ENCODE results near the gene ABHD1.

ABHD1 gene

DNA sequence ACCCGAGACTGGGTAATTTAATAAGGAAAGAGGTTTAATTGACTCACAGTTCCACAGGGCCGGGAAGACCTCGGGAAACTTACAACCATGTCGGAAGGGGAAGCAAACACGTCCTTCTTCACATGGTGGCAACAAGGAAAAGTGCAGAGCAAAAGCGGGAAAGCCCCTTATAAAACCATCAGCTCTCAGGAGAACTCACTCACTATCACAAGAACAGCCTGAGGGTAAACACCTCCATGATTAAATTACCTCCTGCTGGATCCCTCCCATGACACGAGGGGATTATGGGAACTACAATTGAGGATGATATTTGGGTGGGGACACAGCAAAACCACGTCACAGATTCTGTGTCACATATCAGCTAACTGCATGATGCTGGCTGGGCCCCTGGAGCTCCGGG is 36.6 kb downstream of the ABHD1 start (continued):
- TF ChIP-seq, protein P1, sequence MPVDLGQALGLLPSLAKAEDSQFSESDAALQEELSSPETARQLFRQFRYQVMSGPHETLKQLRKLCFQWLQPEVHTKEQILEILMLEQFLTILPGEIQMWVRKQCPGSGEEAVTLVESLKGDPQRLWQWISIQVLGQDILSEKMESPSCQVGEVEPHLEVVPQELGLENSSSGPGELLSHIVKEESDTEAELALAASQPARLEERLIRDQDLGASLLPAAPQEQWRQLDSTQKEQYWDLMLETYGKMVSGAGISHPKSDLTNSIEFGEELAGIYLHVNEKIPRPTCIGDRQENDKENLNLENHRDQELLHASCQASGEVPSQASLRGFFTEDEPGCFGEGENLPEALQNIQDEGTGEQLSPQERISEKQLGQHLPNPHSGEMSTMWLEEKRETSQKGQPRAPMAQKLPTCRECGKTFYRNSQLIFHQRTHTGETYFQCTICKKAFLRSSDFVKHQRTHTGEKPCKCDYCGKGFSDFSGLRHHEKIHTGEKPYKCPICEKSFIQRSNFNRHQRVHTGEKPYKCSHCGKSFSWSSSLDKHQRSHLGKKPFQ (tag by site-specific recombination; IDR thresholded peaks at IDR 0.05), result no peak
- TF ChIP-seq ZBTB20 (tag by site-specific recombination; IDR thresholded peaks at IDR 0.05) (no peak), ZNF302 (tag by site-specific recombination; IDR thresholded peaks at IDR 0.05; ENCODE audit: low read depth) (no peak), ZBTB48 (tag by site-specific recombination; IDR thresholded peaks at IDR 0.05) (no peak), ZBTB26 (tag by site-specific recombination; optimal IDR thresholded peaks at IDR 0.05) (no peak), ZFP41 (tag by site-specific recombination; IDR thresholded peaks at IDR 0.05; ENCODE audit: borderline replicate concordance) (no peak), ZNF501 (tag by site-specific recombination; IDR thresholded peaks at IDR 0.05) (no peak), ZNF423 (tag by site-specific recombination; IDR thresholded peaks at IDR 0.05) (no peak), ZNF561 (tag by site-specific recombination; IDR thresholded peaks at IDR 0.05; ENCODE audit: borderline replicate concordance) (no peak), ZNF596 (tag by site-specific recombination; IDR thresholded peaks at IDR 0.05) (no peak)

DNA sequence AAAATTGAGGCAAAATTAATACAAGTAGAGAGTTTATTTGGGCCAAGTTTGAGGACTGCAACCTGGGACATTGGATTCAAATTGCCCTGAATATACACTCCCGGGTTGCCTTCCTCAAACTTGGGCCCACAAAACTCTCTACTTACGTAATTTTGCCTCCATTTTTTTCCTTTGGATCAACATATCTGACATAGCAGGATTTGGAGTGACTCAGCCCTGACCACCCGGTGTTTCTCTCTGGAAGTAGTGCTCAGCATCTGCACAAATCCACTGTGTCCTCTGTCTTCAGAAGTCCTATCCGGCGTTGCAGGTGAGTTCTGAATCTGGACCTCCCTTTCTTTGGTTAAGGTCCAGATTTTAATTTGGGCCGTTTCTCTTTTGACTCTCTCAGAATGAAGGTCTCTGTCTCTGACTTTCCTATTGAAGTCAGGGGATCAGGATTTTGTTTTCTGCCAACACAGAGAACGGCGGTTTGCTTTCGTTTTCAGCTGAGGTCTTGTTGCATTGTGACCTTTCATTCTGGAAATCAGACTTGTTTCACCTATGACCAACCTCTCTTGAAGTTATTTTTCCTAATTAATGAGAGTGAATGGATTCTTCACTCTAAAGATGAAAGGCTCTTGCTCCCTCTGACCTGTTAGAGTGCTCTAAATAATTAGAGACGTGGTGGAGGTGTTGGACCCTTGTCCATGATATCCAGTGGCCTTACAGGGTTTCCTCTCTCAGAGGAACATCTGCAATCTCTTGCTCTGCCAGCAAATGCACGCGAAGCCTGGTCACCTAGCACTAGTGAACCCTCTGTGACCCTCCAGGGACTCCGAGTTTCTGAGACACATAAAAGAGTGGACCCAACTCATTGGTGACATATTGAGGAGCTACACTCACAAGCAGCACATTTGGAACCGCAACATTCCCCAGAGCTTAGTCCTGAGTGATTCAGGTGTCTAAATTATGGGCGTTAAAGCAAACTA is 38.8 kb downstream of the ABHD1 start:
- Histone ChIP-seq H3K36me3 (ENCODE audit: control insufficient read depth in 2 of 2, insufficient read depth in 1 of 2, low read length in 2 of 2) (no peaks in the 10 kb centered on the region), H3K4me3 (ENCODE audit: low read depth, low read length) (no peak overlapping the region), H3K27ac (ENCODE audit: extremely low read depth, low read depth, low read length) (no peak overlapping the region), H3K9me3 (ENCODE audit: control insufficient read depth, insufficient read depth, low read depth, low read length) (no peaks in the 10 kb centered on the region), H3K4me1 (ENCODE audit: control insufficient read depth, insufficient read depth, low read length) (no peaks in the 10 kb centered on the region)
- POLR2A ChIA-PET, result no interaction called here
- TF ChIP-seq GLIS2 (tag by site-specific recombination; IDR thresholded peaks at IDR 0.05), result no peak
- no peak for TF ChIP-seq ZNF621 (tag by site-specific recombination; IDR thresholded peaks at IDR 0.05)
- TF ChIP-seq, protein P2, sequence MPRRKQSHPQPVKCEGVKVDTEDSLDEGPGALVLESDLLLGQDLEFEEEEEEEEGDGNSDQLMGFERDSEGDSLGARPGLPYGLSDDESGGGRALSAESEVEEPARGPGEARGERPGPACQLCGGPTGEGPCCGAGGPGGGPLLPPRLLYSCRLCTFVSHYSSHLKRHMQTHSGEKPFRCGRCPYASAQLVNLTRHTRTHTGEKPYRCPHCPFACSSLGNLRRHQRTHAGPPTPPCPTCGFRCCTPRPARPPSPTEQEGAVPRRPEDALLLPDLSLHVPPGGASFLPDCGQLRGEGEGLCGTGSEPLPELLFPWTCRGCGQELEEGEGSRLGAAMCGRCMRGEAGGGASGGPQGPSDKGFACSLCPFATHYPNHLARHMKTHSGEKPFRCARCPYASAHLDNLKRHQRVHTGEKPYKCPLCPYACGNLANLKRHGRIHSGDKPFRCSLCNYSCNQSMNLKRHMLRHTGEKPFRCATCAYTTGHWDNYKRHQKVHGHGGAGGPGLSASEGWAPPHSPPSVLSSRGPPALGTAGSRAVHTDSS (tag by site-specific recombination; IDR thresholded peaks at IDR 0.05), result no peak
- TF ChIP-seq ZSCAN5A (tag by site-specific recombination; IDR thresholded peaks at IDR 0.05), result no peak
- TF ChIP-seq, protein P3, sequence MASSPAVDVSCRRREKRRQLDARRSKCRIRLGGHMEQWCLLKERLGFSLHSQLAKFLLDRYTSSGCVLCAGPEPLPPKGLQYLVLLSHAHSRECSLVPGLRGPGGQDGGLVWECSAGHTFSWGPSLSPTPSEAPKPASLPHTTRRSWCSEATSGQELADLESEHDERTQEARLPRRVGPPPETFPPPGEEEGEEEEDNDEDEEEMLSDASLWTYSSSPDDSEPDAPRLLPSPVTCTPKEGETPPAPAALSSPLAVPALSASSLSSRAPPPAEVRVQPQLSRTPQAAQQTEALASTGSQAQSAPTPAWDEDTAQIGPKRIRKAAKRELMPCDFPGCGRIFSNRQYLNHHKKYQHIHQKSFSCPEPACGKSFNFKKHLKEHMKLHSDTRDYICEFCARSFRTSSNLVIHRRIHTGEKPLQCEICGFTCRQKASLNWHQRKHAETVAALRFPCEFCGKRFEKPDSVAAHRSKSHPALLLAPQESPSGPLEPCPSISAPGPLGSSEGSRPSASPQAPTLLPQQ (tag by site-specific recombination; IDR thresholded peaks at IDR 0.05), result no peak
- no peak for TF ChIP-seq ZNF184 (tag by site-specific recombination; IDR thresholded peaks at IDR 0.05)
- TF ChIP-seq SP3 (tag by site-specific recombination; IDR thresholded peaks at IDR 0.05), result no peak
- no peak for TF ChIP-seq ZNF354C (tag by site-specific recombination; IDR thresholded peaks at IDR 0.05; ENCODE audit: borderline replicate concordance, low read depth)
- TF ChIP-seq ZNF211 (tag by site-specific recombination; IDR thresholded peaks at IDR 0.05; ENCODE audit: low read depth), result no peak
- no peak for TF ChIP-seq ZNF510 (tag by site-specific recombination; IDR thresholded peaks at IDR 0.05; ENCODE audit: insufficient replicate concordance)
- CTCF ChIA-PET, result interaction anchor here (0.6 kb wide), 1 partner anchor 454 kb away, joined by 5 read pairs; no protein-coding TSS in a partner anchor

All from HEK293 (cell line).